Endothelial cell of umbilical vein (primary cell): ENCODE results near the gene USH1C. TPM values are rescaled to one million over a fixed set of nuclear protein-coding genes. Genes with fewer than 3 reads are reported as not detected.
A peak's percentile ranks its signal among the peaks of the same experiment; 100 is the strongest.

Experiments used
- BruUV-seq: library from RNA; stranded (reverse); fragments of 400-500 nt; replicated peaks from 2 replicates; lab custom pipeline; 2021; lab: Mats Ljungman, UMichigan
- CTCF ChIA-PET: fragments of 300-600, 350-600 bp; sonication (Branson Sonifier 250); formaldehyde crosslinking; loops from one replicate; lab custom pipeline; 2021; ENCODE audit warnings: antibody characterized with exemption, inconsistent platforms; lab: Charles Lee
- POLR2A ChIA-PET: fragments of 300-600, 350-600 bp; sonication (Branson Sonifier 250); formaldehyde crosslinking; loops from one replicate; lab custom pipeline; 2021; ENCODE audit warnings: antibody characterized with exemption, inconsistent platforms; lab: Charles Lee
- DNase-seq: peaks from one replicate; pipeline ENCODE4 v3.0.0-alpha.2; 2011; ENCODE audit warnings: low read depth, low spot score
- FAIRE-seq: peaks from 2 replicates; lab custom pipeline; 2011; peaks lifted over from hg19 to GRCh38; lab: Jason Lieb, UNC
- H2AFZ ChIP-seq: 2 replicates; pipeline ENCODE4 v1.6.0; 2012; ENCODE audit warnings: low read depth, low read length, control low read depth, inconsistent platforms
- H3K27ac ChIP-seq: 2 replicates; pipeline ENCODE4 v1.5.1; 2011; ENCODE audit warnings: low read depth, mild to moderate bottlenecking, control low read depth, low read length, moderate library complexity; ENCODE audit not compliant: insufficient read depth
- H3K27me3 ChIP-seq, 2 experiments: 2 replicates each; pipeline versions ENCODE4 v1.6.0 to v1.6.1; 2011; ENCODE audit warnings: low read length in 2 of 2, mixed read lengths in 1 of 2; ENCODE audit not compliant: control insufficient read depth in 2 of 2, insufficient read depth in 2 of 2
- H3K36me3 ChIP-seq, 2 experiments: 2 replicates in 1 of 2; 3 replicates in 1 of 2; pipeline ENCODE4 v1.5.1; 2011; ENCODE audit warnings: low read length in 2 of 2, mild to moderate bottlenecking in 1 of 2, moderate library complexity in 1 of 2; ENCODE audit not compliant: control insufficient read depth in 2 of 2, insufficient read depth in 2 of 2; ENCODE audit errors: extremely low read depth in 1 of 2
- H3K4me1 ChIP-seq: 3 replicates; pipeline ENCODE4 v1.5.1; 2011; ENCODE audit warnings: mild to moderate bottlenecking, low read length; ENCODE audit not compliant: control insufficient read depth, insufficient read depth; ENCODE audit errors: extremely low read depth
- H3K4me2 ChIP-seq: 2 replicates; pipeline ENCODE4 v1.6.1; 2011; ENCODE audit warnings: low read length, control low read depth, mixed read lengths; ENCODE audit not compliant: insufficient read depth
- H3K4me3 ChIP-seq, 3 experiments: fragments of 200-600 bp in 1 of 3; sonication (generic), shearing (Covaris generic) in 1 of 3; replicated peaks in 1 of 3; 2 replicates each; pipeline ENCODE4 v1.5.1; 2011 to 2016; ENCODE audit warnings: control low read depth in 3 of 3, low read length in 3 of 3, mild to moderate bottlenecking in 2 of 3, inconsistent platforms in 1 of 3, low read depth in 1 of 3, moderate library complexity in 1 of 3; ENCODE audit not compliant: insufficient read depth in 1 of 3
- H3K79me2 ChIP-seq: 2 replicates; pipeline ENCODE4 v1.6.0; 2012; ENCODE audit warnings: low read length, inconsistent platforms; ENCODE audit not compliant: control insufficient read depth, insufficient read depth
- H3K9ac ChIP-seq: replicated peaks from 2 replicates; pipeline ENCODE3; 2011; ENCODE audit warnings: low read length, control low read depth; ENCODE audit not compliant: insufficient read depth; ENCODE audit errors: extremely low read depth
- H3K9me1 ChIP-seq: replicated peaks from 3 replicates; pipeline ENCODE4 v1.6.0; 2011; ENCODE audit warnings: mild to moderate bottlenecking, low read length; ENCODE audit not compliant: control insufficient read depth, insufficient read depth; ENCODE audit errors: extremely low read depth
- H3K9me3 ChIP-seq: replicated peaks from 2 replicates; pipeline ENCODE4 v1.5.1; 2012; ENCODE audit warnings: low read length, inconsistent platforms; ENCODE audit not compliant: control insufficient read depth, insufficient read depth
- H4K20me1 ChIP-seq: replicated peaks from 2 replicates; pipeline ENCODE3; 2011; ENCODE audit warnings: mild to moderate bottlenecking, low read length; ENCODE audit not compliant: control insufficient read depth, insufficient read depth; ENCODE audit errors: extremely low read depth
- EZH2 ChIP-seq: IDR thresholded peaks from 2 replicates; pipeline ENCODE4 v1.6.1; 2012; ENCODE audit warnings: borderline replicate concordance, low read depth, mild to moderate bottlenecking, moderate library complexity, low read length, inconsistent platforms; ENCODE audit not compliant: severe bottlenecking
- FOS ChIP-seq: IDR thresholded peaks from 2 replicates; pipeline ENCODE4 v1.6.1; 2011; ENCODE audit warnings: mild to moderate bottlenecking, low read length, moderate library complexity, borderline replicate concordance; ENCODE audit not compliant: insufficient read depth
- GATA2 ChIP-seq: IDR thresholded peaks from 2 replicates; pipeline ENCODE4 v1.7.0; 2011; ENCODE audit warnings: low read depth, mild to moderate bottlenecking, moderate library complexity, mixed read lengths, low read length; ENCODE audit not compliant: insufficient read length, insufficient read depth
- JUN ChIP-seq: IDR thresholded peaks from 2 replicates; pipeline ENCODE4 v1.6.1; 2011; ENCODE audit warnings: borderline replicate concordance, low read depth; ENCODE audit not compliant: insufficient read length, insufficient read depth
- MYC ChIP-seq: IDR thresholded peaks from one replicate; pipeline ENCODE4 v1.6.1; 2011; ENCODE audit warnings: mild to moderate bottlenecking, low read depth, low read length
- POLR2A ChIP-seq: IDR thresholded peaks from 2 replicates; pipeline ENCODE4 v1.6.1; 2012; ENCODE audit warnings: low read depth, mild to moderate bottlenecking, control low read depth, low read length
- POLR2AphosphoS5 ChIP-seq: IDR thresholded peaks from 2 replicates; pipeline ENCODE4 v1.6.1; 2012; ENCODE audit warnings: low read depth, mild to moderate bottlenecking, control low read depth, low read length, moderate library complexity; ENCODE audit not compliant: insufficient read depth
- dilution Hi-C: fragments of 300-500 bp; cut with MboI; formaldehyde crosslinking; loops from one replicate; pipeline ENCODE4 v1.15.0; 2019; ENCODE audit warnings: low sequenced_read_pairs; ENCODE audit not compliant: extremely low pct_ligation_motif_present
- intact Hi-C: fragments of 100-400 bp; cut with micrococcal nuclease; formaldehyde crosslinking; loops from one replicate; pipeline ENCODE4 v1.10.0; 2022
- polyA plus RNA-seq, 4 experiments: library from polyadenylated mRNA; depleted of rRNA in 3 of 4; stranded (reverse) in 3 of 4; unstranded in 1 of 4; fragments of >200 nt; gene quantifications; 2 replicates each; pipeline versions ENCODE4 v1.2.1 to v1.2.3, GENCODE V29; 2011 to 2012; ENCODE audit warnings: missing spikeins in 1 of 4
- total RNA-seq: library from RNA; stranded (reverse); gene quantifications from 2 replicates; pipeline ENCODE4 v1.2.3, GENCODE V29; 2021
- TF ChIP-seq, protein P1 (sequence below), 2 donors: IDR thresholded peaks; 1 replicate in 1 of 2; 2 replicates in 1 of 2; pipeline ENCODE4 v1.5.1; 2011; ENCODE audit warnings: low read length in 2 of 2, mild to moderate bottlenecking in 2 of 2, moderate library complexity in 2 of 2, control low read depth in 1 of 2, inconsistent platforms in 1 of 2, low read depth in 1 of 2; ENCODE audit not compliant: insufficient read depth in 1 of 2; ENCODE audit errors: extremely low read depth in 1 of 2
- TF ChIP-seq, protein P2 (sequence below): IDR thresholded peaks from 2 replicates; pipeline ENCODE4 v1.6.1; 2011; ENCODE audit not compliant: insufficient read depth, insufficient read length

Gene USH1C
- total and polyA plus RNA-seq, 2 donors (not counting 3 experiments of a cell fraction or from before 2014, with no cell fraction given): not detected

DNA sequence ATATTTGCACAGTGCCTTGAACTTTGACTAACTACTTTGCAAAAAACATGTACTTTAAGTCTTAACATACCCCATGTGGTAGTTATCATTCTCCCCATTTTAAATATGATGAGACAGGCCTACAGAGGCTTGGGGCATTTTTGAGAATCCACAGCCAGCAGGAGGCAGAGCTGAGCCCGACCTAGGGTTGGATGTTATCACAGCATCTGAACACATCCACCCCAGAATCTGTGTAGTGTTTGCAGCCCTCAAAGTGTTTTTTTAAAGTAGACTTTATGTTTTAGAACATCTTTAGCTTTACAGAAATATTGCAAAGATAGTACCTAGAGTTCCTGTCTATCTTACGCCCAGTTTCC lies 20.4 kb upstream of the USH1C start:
- Histone ChIP-seq H3K9me1 (no peaks in the 10 kb centered on the region), H3K27me3 (peaks cover 0 to 3% of the 10 kb centered on the region in 2 experiments), H3K4me1 (no peaks in the 10 kb centered on the region), H3K27ac (no peak overlapping the region), H3K4me2 (no peak overlapping the region), H3K4me3 (no peak overlapping the region), H2AFZ (no peak overlapping the region), H3K36me3 (no peaks in the 10 kb centered on the region), H3K79me2 (no peaks in the 10 kb centered on the region), H3K9me3 (no peaks in the 10 kb centered on the region), H4K20me1 (no peaks in the 10 kb centered on the region), H3K9ac (no peak overlapping the region)
- POLR2A ChIA-PET: no interaction called here
- FAIRE-seq (no peak), DNase-seq (no peak)
- TF ChIP-seq, protein P1, sequence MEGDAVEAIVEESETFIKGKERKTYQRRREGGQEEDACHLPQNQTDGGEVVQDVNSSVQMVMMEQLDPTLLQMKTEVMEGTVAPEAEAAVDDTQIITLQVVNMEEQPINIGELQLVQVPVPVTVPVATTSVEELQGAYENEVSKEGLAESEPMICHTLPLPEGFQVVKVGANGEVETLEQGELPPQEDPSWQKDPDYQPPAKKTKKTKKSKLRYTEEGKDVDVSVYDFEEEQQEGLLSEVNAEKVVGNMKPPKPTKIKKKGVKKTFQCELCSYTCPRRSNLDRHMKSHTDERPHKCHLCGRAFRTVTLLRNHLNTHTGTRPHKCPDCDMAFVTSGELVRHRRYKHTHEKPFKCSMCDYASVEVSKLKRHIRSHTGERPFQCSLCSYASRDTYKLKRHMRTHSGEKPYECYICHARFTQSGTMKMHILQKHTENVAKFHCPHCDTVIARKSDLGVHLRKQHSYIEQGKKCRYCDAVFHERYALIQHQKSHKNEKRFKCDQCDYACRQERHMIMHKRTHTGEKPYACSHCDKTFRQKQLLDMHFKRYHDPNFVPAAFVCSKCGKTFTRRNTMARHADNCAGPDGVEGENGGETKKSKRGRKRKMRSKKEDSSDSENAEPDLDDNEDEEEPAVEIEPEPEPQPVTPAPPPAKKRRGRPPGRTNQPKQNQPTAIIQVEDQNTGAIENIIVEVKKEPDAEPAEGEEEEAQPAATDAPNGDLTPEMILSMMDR (IDR thresholded peaks at IDR 0.05; ENCODE audit: extremely low read depth in 1 of 2, insufficient read depth in 1 of 2, low read depth in 1 of 2, low read length in 2 of 2): peak; percentile 12 to 17
- no peak for TF ChIP-seq POLR2A
- BruUV-seq: no TSS peak
- intact Hi-C loops (no loop called here), dilution Hi-C loops (no loop called here)
- CTCF ChIA-PET: no interaction called here

- no peaks in the 10 kb centered on the region for H3K9me3 ChIP-seq
- H3K27ac ChIP-seq: no peak overlapping the region
- H3K36me3 ChIP-seq: no peaks in the 10 kb centered on the region
- TF ChIP-seq JUN (no peak), POLR2A (no peak), GATA2 (no peak), FOS (no peak), POLR2AphosphoS5 (no peak), EZH2 (no peak), MYC (no peak)
- TF ChIP-seq, protein P2, sequence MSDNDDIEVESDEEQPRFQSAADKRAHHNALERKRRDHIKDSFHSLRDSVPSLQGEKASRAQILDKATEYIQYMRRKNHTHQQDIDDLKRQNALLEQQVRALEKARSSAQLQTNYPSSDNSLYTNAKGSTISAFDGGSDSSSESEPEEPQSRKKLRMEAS: no peak
- TF ChIP-seq, protein P1 (IDR thresholded peaks at IDR 0.05; ENCODE audit: extremely low read depth in 1 of 2, insufficient read depth in 1 of 2, low read depth in 1 of 2, low read length in 2 of 2): no peak
- H3K4me1 ChIP-seq: no peaks in the 10 kb centered on the region
- H3K4me2 ChIP-seq: no peak overlapping the region
- no peak overlapping the region for H3K4me3 ChIP-seq
- H3K27me3 ChIP-seq: peaks cover 0 to 2% of the 10 kb centered on the region in 2 experiments
- BruUV-seq: no TSS peak
- no peak overlapping the region for H3K9ac ChIP-seq
- H3K9me1 ChIP-seq: no peaks in the 10 kb centered on the region
- no peak overlapping the region for H2AFZ ChIP-seq
- dilution Hi-C loops (no loop called here), intact Hi-C loops (no loop called here)
- CTCF ChIA-PET: no interaction called here
- DNase-seq (no peak), FAIRE-seq (no peak)
- no peaks in the 10 kb centered on the region for H3K79me2 ChIP-seq
- POLR2A ChIA-PET: no interaction called here
- no peaks in the 10 kb centered on the region for H4K20me1 ChIP-seq
Measured at GRCh38 chr11:17563961-17564686, 19.9 kb upstream of the USH1C start.
